Nephron (organoid): Measurements from ENCODE around the gene CFDP1.
A peak's percentile ranks its signal among the peaks of the same experiment; 100 is the strongest.

Experiments
- H3K27ac Mint-ChIP-seq, 3 experiments: 2 replicates each; pipeline ENCODE4 v1.8.0; 2020; ENCODE audit warnings: mixed read lengths in 3 of 3, mild to moderate bottlenecking in 2 of 3, moderate library complexity in 1 of 3
- H3K27me3 Mint-ChIP-seq: 2 replicates; pipeline ENCODE4 v1.8.0; 2021; ENCODE audit warnings: low read depth, mild to moderate bottlenecking, moderate library complexity, mixed read lengths
- H3K36me3 Mint-ChIP-seq: 2 replicates; pipeline ENCODE4 v1.8.0; 2020; ENCODE audit warnings: low read depth, mixed read lengths
- H3K4me1 Mint-ChIP-seq: 2 replicates; pipeline ENCODE4 v1.8.0; 2020; ENCODE audit warnings: mixed read lengths
- H3K4me3 Mint-ChIP-seq, 3 experiments: 2 replicates each; pipeline ENCODE4 v1.8.0; 2020; ENCODE audit warnings: mild to moderate bottlenecking in 3 of 3, mixed read lengths in 3 of 3, moderate library complexity in 2 of 3
- H3K9me3 Mint-ChIP-seq: 2 replicates; pipeline ENCODE4 v1.8.0; 2020; ENCODE audit warnings: mixed read lengths
- CTCF ChIP-seq, 3 experiments: fragments of 200-600 bp; sonication (generic); IDR thresholded peaks; one replicate each; pipeline ENCODE4 v1.5.0; 2021; ENCODE audit warnings: antibody characterized with exemption in 3 of 3; ENCODE audit not compliant: unreplicated experiment in 3 of 3

The CFDP1 gene

DNA sequence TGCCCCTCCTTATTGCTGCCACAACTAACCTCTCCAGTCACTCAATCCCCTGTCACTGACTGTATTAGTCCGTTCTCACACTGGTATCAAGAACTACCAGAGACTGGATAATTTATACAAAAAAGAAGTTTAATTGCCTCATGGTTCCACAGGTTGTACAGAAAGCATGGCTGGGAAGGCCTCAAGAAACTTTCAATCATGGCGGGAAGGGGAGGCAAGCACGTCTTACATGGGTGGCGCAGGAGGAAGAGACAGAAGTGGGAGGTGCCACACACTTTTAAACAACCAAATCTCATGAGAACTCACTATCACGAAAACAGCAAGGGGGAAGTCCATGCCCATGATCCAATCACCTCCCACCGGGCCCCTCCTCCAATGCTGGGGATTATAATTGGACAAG, 95.9 kb downstream of the CFDP1 start:
- no peak for TF ChIP-seq CTCF (IDR thresholded peaks at IDR 0.05; ENCODE audit: unreplicated experiment in 3 of 3)
- H3K27ac Mint-ChIP-seq: peak overlapping the region in 1 of 3 experiments; percentile 32
- H3K9me3 Mint-ChIP-seq: no peaks in the 10 kb centered on the region
- peaks cover 56% of the 10 kb centered on the region for H3K36me3 Mint-ChIP-seq
- H3K27me3 Mint-ChIP-seq: no peaks in the 10 kb centered on the region
- H3K4me1 Mint-ChIP-seq: peaks cover 50% of the 10 kb centered on the region
- no peak overlapping the region for H3K4me3 Mint-ChIP-seq

DNA sequence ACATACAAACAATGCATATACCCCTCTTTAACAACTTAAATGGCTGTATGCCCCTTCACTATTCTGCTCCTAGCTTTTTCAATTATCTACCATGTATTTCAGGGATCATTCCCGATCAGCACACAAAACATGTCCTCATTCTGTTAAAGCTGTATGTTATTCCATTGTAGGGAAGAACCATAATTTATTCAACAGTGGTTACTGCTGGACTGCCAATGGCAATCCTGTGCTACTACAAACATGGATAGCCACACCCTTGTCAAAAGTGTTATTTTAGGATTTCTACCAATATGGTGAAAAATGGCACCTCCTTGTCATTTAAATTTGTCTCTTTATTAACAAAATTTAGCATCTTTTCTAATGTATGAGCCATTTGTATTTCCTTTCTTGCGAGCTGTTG, 96.8 kb downstream of the CFDP1 start:
- Mint-ChIP-seq H3K27ac (no peak overlapping the region), H3K36me3 (peaks cover 57% of the 10 kb centered on the region), H3K4me1 (peaks cover 41% of the 10 kb centered on the region), H3K9me3 (no peaks in the 10 kb centered on the region), H3K4me3 (no peak overlapping the region), H3K27me3 (no peaks in the 10 kb centered on the region)
- TF ChIP-seq CTCF (IDR thresholded peaks at IDR 0.05; ENCODE audit: unreplicated experiment in 3 of 3): no peak

DNA sequence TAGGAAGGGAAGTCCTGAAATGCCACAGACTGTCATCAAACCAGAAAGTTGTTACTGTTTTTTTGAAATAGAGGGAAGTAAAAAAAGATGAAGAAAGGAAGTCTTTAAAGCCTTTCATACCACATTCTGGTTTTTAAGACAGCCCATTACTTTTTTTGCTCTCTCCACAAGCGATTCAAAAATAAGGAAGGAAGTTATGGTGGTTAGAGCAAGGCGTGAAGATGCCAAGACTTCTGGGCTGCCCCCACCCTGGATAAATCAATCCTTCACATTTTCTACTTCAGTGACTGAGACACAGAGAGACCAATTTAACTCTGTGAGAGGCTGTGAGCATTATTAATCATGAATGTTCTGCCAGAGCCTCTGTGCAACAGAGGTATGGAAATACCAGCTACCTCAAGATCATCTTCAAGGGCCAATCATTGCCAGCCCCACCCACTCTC, 99.6 kb downstream of the CFDP1 start:
- H3K36me3 Mint-ChIP-seq: peaks cover 52% of the 10 kb centered on the region
- peaks cover 13% of the 10 kb centered on the region for H3K4me1 Mint-ChIP-seq
- H3K9me3 Mint-ChIP-seq: no peaks in the 10 kb centered on the region
- peak overlapping the region in 2 of 3 experiments; percentile 20 to 47 for H3K27ac Mint-ChIP-seq
- no peaks in the 10 kb centered on the region for H3K27me3 Mint-ChIP-seq
- no peak overlapping the region for H3K4me3 Mint-ChIP-seq
- TF ChIP-seq CTCF (IDR thresholded peaks at IDR 0.05; ENCODE audit: unreplicated experiment in 3 of 3): no peak

GRCh38 chr16:75329943-75330342, 103.4 kb downstream of the CFDP1 start:
- H3K9me3 Mint-ChIP-seq: no peaks in the 10 kb centered on the region
- H3K36me3 Mint-ChIP-seq: peaks cover 23% of the 10 kb centered on the region
- peak overlapping the region in 1 of 3 experiments; percentile 60 for H3K27ac Mint-ChIP-seq
- TF ChIP-seq CTCF (IDR thresholded peaks at IDR 0.05; ENCODE audit: unreplicated experiment in 3 of 3): no peak
- H3K4me1 Mint-ChIP-seq: peaks cover 10% of the 10 kb centered on the region
- H3K4me3 Mint-ChIP-seq: no peak overlapping the region
- peaks cover 4% of the 10 kb centered on the region for H3K27me3 Mint-ChIP-seq

GRCh38 chr16:75326333-75326732, 107.0 kb downstream of the CFDP1 start:
- peaks cover 9% of the 10 kb centered on the region for H3K4me1 Mint-ChIP-seq
- H3K36me3 Mint-ChIP-seq: peaks cover 14% of the 10 kb centered on the region
- H3K27ac Mint-ChIP-seq: peak overlapping the region in 2 of 3 experiments; percentile 26 to 34
- no peaks in the 10 kb centered on the region for H3K9me3 Mint-ChIP-seq
- no peak overlapping the region for H3K4me3 Mint-ChIP-seq
- H3K27me3 Mint-ChIP-seq: peaks cover 4% of the 10 kb centered on the region
- TF ChIP-seq CTCF (IDR thresholded peaks at IDR 0.05; ENCODE audit: unreplicated experiment in 3 of 3): no peak

DNA sequence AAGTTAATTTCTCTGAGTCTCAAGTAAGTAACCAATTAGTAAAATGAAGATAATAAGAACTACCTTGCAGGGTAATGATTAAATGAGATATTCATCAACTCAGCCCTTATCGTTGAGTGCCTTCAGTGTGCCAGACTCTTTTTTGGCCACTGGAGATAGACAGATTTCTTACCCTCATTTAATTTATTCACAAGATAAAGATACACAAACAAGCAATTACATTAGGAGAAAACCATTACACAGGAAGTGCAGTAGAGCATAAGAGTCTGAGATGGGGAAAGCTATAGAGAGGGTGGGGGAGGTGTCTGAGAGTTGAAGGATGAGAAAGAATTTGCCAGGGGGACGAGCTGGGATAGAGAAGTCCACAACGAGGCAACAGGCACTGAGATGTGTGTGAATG, 109.4 kb downstream of the CFDP1 start:
- peaks cover 10% of the 10 kb centered on the region for H3K36me3 Mint-ChIP-seq
- peaks cover 20% of the 10 kb centered on the region for H3K4me1 Mint-ChIP-seq
- no peaks in the 10 kb centered on the region for H3K9me3 Mint-ChIP-seq
- peak overlapping the region; percentile 54 to 77 (median 55) for H3K27ac Mint-ChIP-seq
- no peak for TF ChIP-seq CTCF (IDR thresholded peaks at IDR 0.05; ENCODE audit: unreplicated experiment in 3 of 3)
- H3K27me3 Mint-ChIP-seq: peaks cover 4% of the 10 kb centered on the region
- H3K4me3 Mint-ChIP-seq: no peak overlapping the region
